HepG2 (cell line): ENCODE measurements around the gene MMP24OS. TPM values are rescaled to one million over a fixed set of nuclear protein-coding genes. Genes with fewer than 3 reads are reported as not detected.

Experiments
- CAMTA2 ChIP-seq: sonication (generic); formaldehyde crosslinking; IDR thresholded peaks from 2 replicates; pipeline ENCODE4 v1.4.0; 2020; ENCODE audit warnings: mild to moderate bottlenecking, missing genetic modification reagents, borderline replicate concordance
- CSRNP1 ChIP-seq: sonication (generic); formaldehyde crosslinking; IDR thresholded peaks from 2 replicates; pipeline ENCODE4 v1.8.1; 2023; ENCODE audit warnings: mild to moderate bottlenecking, missing genetic modification reagents
- EEA1 ChIP-seq: sonication (generic); formaldehyde crosslinking; IDR thresholded peaks from 2 replicates; pipeline ENCODE4 v1.5.1; 2020; ENCODE audit warnings: mild to moderate bottlenecking, missing genetic modification reagents, borderline replicate concordance
- ELK4 ChIP-seq: sonication (generic); formaldehyde crosslinking; IDR thresholded peaks from 2 replicates; pipeline ENCODE4 v1.9.0; 2021; ENCODE audit warnings: missing genetic modification reagents, borderline replicate concordance
- GZF1 ChIP-seq: sonication (generic); formaldehyde crosslinking; IDR thresholded peaks from 2 replicates; pipeline ENCODE4 v1.5.1; 2020; ENCODE audit warnings: mild to moderate bottlenecking, missing genetic modification reagents
- IKZF4 ChIP-seq: sonication (generic); formaldehyde crosslinking; IDR thresholded peaks from 2 replicates; pipeline ENCODE4 v1.5.1; 2020; ENCODE audit warnings: borderline replicate concordance, mild to moderate bottlenecking, low read depth, missing genetic modification reagents; ENCODE audit errors: not compliant biosample characterization
- KDM3A ChIP-seq: IDR thresholded peaks from 2 replicates; pipeline ENCODE4 v1.6.1; 2018; ENCODE audit warnings: low read depth, missing compliant biosample characterization
- MAZ ChIP-seq, 2 experiments: sonication (generic) in 1 of 2; formaldehyde crosslinking in 1 of 2; IDR thresholded peaks; 2 replicates each; pipeline versions ENCODE4 v1.5.0 to v1.6.1; 2012 to 2020; ENCODE audit warnings: low read depth in 2 of 2, mild to moderate bottlenecking in 2 of 2, borderline replicate concordance in 1 of 2, improper control_type of control experiment in 1 of 2, low read length in 1 of 2, missing genetic modification reagents in 1 of 2, moderate library complexity in 1 of 2
- PHF21A ChIP-seq: sonication (generic); formaldehyde crosslinking; IDR thresholded peaks from 2 replicates; pipeline ENCODE4 v1.5.0; 2020; ENCODE audit warnings: mild to moderate bottlenecking, missing genetic modification reagents
- SIN3B ChIP-seq: fragments of 150-350 bp; IDR thresholded peaks from 2 replicates; pipeline ENCODE4 v1.6.1; 2014; ENCODE audit warnings: low read length
- SRSF9 ChIP-seq: fragments of 200-400 bp; formaldehyde crosslinking; IDR thresholded peaks from 2 replicates; pipeline ENCODE4 v1.6.1; 2018; ENCODE audit warnings: borderline replicate concordance, mild to moderate bottlenecking, low read depth, low read length; ENCODE audit not compliant: insufficient read depth, poor library complexity, severe bottlenecking
- TRIM22 ChIP-seq: fragments of 450-650 bp; IDR thresholded peaks from 2 replicates; pipeline ENCODE4 v1.6.1; 2017
- ZBTB26 ChIP-seq: IDR thresholded peaks from 2 replicates; pipeline ENCODE4 v1.6.1; 2016; ENCODE audit warnings: missing compliant biosample characterization, missing genetic modification reagents, borderline replicate concordance
- ZNF232 ChIP-seq: sonication (generic); formaldehyde crosslinking; IDR thresholded peaks from 2 replicates; pipeline ENCODE4 v1.4.0; 2020; ENCODE audit warnings: missing genetic modification reagents, borderline replicate concordance
- ZNF234 ChIP-seq: sonication (generic); formaldehyde crosslinking; conservative IDR thresholded peaks from 2 replicates; pipeline ENCODE4 v1.5.1; 2020; ENCODE audit warnings: mild to moderate bottlenecking, missing genetic modification reagents
- ZNF251 ChIP-seq: sonication (generic); formaldehyde crosslinking; IDR thresholded peaks from 2 replicates; pipeline ENCODE4 v1.9.0; 2021; ENCODE audit warnings: mild to moderate bottlenecking, missing genetic modification reagents
- ZNF33A ChIP-seq: sonication (generic); formaldehyde crosslinking; IDR thresholded peaks from 2 replicates; pipeline ENCODE4 v1.5.1; 2020; ENCODE audit warnings: missing genetic modification reagents, mild to moderate bottlenecking, moderate library complexity, borderline replicate concordance
- ZNF589 ChIP-seq: sonication (generic); formaldehyde crosslinking; conservative IDR thresholded peaks from 2 replicates; pipeline ENCODE4 v1.8.0; 2022; ENCODE audit warnings: mild to moderate bottlenecking, moderate library complexity, missing genetic modification reagents
- ZNF75D ChIP-seq: sonication (generic); formaldehyde crosslinking; IDR thresholded peaks from 2 replicates; pipeline ENCODE4 v1.8.1; 2023; ENCODE audit warnings: missing genetic modification reagents, mild to moderate bottlenecking, borderline replicate concordance
- ZNF777 ChIP-seq: sonication (generic); formaldehyde crosslinking; IDR thresholded peaks from 2 replicates; pipeline ENCODE4 v1.4.0; 2020; ENCODE audit warnings: missing genetic modification reagents
- ZZZ3 ChIP-seq: sonication (generic); formaldehyde crosslinking; IDR thresholded peaks from 2 replicates; pipeline ENCODE4 v1.4.0; 2020; ENCODE audit warnings: missing genetic modification reagents, mild to moderate bottlenecking, borderline replicate concordance
- polyA plus RNA-seq, 8 experiments: library from polyadenylated mRNA; depleted of rRNA in 3 of 8; stranded (reverse) in 7 of 8; unstranded in 1 of 8; fragments of >200 nt; fragmentation: Illumina TruSeq in 4 of 8; extraction: Trizol in 4 of 8; gene quantifications; 2 replicates each; pipeline versions ENCODE4 v1.2.1 to v1.2.3, GENCODE V29; 2011 to 2016; ENCODE audit warnings: low read depth in 4 of 8, missing spikeins in 1 of 8, mixed read lengths in 1 of 8; ENCODE audit not compliant: insufficient read depth in 1 of 8
- total RNA-seq, 5 experiments: library from RNA; depleted of rRNA; stranded (reverse); fragments of >200 nt; fragmentation: Illumina TruSeq; extraction: Trizol; gene quantifications; 2 replicates each; pipeline ENCODE4 v1.2.3, GENCODE V29; 2016; ENCODE audit warnings: low read depth in 1 of 5

Gene MMP24OS
- total and polyA plus RNA-seq, 2 of the 13 experiments (the other 11 are each of a cell fraction or from before 2014, with no cell fraction given), result 6.0 to 8.5 TPM

GRCh38 chr20:35284267-35284991 is 6.5 kb upstream of the MMP24OS start, which contains the start of gene EIF6 (continued):
- TF ChIP-seq ELK4 (CRISPR knock-in tag), result peak; percentile 94; the same call in 1 of the 2 replicates
- TF ChIP-seq CSRNP1 (CRISPR knock-in tag), result no peak
- TF ChIP-seq ZNF251 (CRISPR knock-in tag), result no peak
- peak; percentile 72 for TF ChIP-seq SIN3B
- TF ChIP-seq CAMTA2, result peak; percentile 22
- peak; percentile 98 for TF ChIP-seq MAZ (IDR thresholded peaks at IDR 0.05; ENCODE audit: borderline replicate concordance, low read depth, low read length)
- TF ChIP-seq MAZ (CRISPR knock-in tag; IDR thresholded peaks at IDR 0.05; ENCODE audit: low read depth), result peak; percentile 91
- TF ChIP-seq ZNF232 (CRISPR knock-in tag), result peak; percentile 65; the same call in 1 of the 2 replicates
- peak; percentile 87; the same call in 1 of the 2 replicates for TF ChIP-seq EEA1 (CRISPR knock-in tag)
- peak; percentile 72; the same call in 1 of the 2 replicates for TF ChIP-seq ZNF33A (CRISPR knock-in tag)
- TF ChIP-seq ZNF234, result peak; percentile 97; the same call in 1 of the 2 replicates
- TF ChIP-seq ZZZ3 (CRISPR knock-in tag), result peak; percentile 67
- TF ChIP-seq TRIM22, result no peak
- TF ChIP-seq SRSF9, result no peak
- TF ChIP-seq ZBTB26 (CRISPR knock-in tag), result peak; percentile 85; the same call in 1 of the 2 replicates
- TF ChIP-seq ZNF777, result no peak
- peak; percentile 86 for TF ChIP-seq GZF1 (CRISPR knock-in tag)
- TF ChIP-seq ZNF75D, result peak; percentile 87; the same call in 1 of the 2 replicates
- peak; percentile 90; the same call in 1 of the 2 replicates for TF ChIP-seq PHF21A (CRISPR knock-in tag)
- TF ChIP-seq ZNF589 (CRISPR knock-in tag), result peak; percentile 91; the same call in 1 of the 2 replicates
- peak; percentile 85; the same call in 1 of the 2 replicates for TF ChIP-seq KDM3A (CRISPR knock-in tag)
- TF ChIP-seq IKZF4 (CRISPR knock-in tag), result peak; percentile 83
